Activated effector memory CD4-positive, alpha-beta T cell treated with anti-CD3 and anti-CD28 coated beads, Interleukin-2, amount 50 U/mL, for 16 hours (primary cell): ENCODE measurements around the gene ZBTB39.
A peak's percentile ranks its signal among the peaks of the same experiment; 100 is the strongest.
"Not testable (repeated sequence)": the region's sequence is repeated elsewhere in the genome, so short reads cannot be mapped to it uniquely, and the experiment has no call there.

Source experiments
- DNase-seq: peaks from one replicate; pipeline ENCODE4 v3.0.0-alpha.2; 2020

The ZBTB39 gene

DNA sequence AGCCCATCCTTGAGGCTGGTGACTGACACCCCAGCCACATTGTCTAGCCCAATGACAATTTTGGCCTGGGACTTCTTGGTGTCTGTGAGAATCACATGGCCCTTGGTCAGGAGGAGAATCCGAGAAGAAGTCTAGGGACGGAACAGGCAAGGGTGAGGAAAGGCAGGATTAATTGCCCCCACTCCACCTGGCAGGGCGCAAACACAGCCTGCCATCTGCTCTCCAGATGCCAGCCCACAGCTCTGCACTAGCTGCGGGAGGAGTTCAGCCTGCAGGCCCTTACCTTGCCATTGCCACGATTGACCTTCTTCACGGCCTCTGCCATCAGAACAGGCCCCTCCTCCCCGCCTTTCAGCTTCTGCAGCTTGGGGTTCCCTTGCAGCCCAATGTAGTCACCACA is 23.1 kb upstream of the ZBTB39 start:
- DNase-seq, result no peak

DNA sequence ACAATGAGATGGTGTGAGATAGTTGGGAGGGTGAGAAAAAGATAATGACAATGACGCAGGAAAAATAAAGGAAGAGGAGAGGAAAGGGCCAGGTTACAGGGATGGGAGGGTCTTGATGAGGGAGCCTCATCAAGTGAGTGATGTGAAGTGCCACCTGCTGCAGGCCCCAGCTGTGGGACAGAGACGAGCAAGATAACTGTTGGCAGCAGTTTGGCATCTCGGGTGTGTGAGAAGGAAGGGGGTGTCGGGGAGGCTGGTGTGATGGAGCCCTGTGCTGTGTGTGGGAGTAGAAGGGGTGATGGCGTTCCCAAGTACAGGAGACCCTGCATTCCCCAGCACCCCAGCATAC is 21.4 kb upstream of the ZBTB39 start:
- DNase-seq, result no peak

DNA sequence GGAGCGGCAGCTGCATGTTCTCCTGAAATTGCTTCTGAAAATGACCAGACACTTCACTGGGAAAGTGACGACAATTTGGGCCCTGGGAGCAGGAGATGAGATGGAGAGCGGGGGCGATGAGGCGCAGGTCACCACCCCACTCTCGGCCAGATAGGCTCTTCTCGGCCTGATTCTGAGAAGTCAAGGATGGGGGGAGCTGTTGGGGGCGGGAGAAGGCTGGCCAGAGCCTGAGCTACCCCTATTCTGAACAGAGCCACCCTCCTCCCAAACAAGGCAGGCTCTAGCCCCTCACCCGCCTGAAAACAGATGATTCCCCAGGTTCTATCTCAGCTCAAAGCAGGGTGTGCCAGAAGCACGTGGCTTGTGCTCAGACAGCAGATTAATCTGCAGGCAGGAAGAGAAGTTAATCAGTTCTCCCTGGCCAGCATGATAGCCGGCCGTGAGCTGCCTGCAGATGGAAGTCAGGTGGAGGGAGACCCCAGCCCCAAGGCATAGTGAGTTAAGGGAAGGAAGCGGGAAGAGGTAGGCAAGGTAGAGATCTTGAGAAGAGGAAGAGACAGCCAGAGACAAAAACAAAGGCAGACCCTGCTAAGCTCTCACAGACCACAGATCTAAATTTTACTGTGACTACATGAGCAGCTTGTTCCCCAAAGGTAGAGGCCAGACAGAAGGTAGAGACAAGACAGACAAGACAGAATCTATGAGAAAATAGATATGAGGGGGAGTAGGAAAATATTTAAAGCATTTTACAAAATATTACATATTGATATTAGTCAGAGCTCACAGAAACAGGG is 20.9 kb upstream of the ZBTB39 start:
- DNase-seq, result no peak

DNA sequence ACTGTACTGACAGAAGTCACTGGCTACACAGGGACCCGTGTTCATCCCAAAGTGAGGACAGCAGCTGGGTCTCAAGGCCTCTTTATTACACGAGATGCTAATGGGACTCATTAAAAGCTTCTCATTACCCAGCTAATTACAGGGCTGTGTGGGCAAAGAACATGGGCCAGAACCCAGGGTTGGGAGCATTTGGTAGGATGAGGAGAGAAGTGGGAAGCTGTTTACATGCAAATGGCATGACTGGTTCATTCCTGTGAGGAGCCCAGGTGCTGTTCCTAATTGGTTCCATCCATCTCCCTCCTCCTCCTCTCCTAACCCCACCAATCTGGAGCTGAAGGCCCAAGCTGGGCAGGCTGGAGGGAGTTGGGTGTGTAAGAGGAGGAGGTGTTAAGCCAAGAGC is 18.9 kb upstream of the ZBTB39 start:
- no peak for DNase-seq

DNA sequence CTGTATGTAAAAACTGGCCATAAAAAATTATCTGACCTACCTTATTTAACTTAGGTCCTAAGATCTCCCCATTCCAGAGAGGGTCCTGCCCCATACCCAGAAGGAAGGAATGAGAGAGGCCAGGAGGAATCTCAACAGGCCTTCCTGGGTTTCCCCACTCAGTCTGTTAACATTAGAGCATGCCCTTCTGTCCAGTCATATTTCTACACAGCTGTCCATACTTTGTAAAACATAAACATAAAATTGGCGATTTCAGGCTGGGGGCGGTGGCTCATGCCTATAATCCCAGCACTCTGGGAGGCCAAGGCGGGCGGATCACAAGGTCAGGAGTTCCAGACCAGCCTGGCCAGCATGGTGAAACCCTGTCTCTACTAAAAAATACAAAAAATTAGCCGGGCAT is 16.0 kb upstream of the ZBTB39 start:
- DNase-seq, result not testable (repeated sequence)

DNA sequence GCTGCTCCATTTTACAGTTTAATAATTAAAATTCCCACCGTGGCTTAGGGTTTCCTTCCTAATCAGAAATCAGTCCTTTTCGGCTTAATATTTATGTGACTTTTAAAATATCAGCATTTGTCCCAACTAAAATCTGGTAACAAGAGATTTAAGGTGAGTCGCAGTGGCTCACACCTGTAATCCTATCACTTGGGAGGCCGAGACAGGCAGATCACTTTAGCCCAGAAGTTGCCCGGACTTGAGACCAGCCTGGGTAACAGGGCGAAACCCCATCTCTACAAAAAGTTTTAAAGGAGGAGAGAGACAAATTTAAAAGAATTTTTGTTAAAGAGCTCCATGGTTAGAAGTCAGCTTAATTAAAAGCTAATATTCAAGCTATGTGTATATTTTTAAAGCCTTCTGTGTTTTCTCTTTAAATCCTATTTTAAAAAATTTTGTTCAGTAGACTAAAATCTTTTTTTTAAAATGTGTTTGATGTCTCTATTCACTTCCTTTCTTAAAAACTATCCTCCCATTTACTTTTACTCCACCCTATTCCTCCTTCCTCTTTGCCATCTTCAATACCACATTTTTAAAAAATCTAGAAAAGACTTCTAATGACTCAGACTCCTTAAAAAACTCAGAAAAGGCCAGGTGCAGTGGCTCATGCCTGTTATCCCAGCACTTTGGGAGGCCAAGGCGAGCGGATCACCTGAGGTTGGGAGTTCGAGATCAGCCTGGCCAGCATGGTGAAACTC is 13.8 kb upstream of the ZBTB39 start:
- DNase-seq, result no peak

DNA sequence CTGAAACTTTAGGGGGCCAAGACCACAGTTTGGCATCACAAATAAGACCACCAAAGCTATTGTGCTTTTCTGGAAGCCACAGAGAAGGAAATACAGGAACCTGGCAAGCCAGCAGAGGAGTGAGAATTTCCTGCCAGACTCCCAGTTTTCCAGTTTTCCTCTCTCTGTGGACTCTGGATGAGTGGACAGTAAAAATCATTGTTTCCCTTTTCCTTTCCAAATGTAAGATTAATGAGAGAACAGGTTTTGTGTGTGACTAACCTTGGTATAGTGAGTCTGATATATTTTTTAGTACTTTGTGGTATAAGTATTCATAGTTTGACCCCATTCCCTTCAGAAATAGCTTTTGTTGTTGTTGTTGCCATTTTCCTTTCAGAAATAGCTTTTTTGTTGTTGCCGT is 12.6 kb upstream of the ZBTB39 start:
- DNase-seq, result no peak

DNA sequence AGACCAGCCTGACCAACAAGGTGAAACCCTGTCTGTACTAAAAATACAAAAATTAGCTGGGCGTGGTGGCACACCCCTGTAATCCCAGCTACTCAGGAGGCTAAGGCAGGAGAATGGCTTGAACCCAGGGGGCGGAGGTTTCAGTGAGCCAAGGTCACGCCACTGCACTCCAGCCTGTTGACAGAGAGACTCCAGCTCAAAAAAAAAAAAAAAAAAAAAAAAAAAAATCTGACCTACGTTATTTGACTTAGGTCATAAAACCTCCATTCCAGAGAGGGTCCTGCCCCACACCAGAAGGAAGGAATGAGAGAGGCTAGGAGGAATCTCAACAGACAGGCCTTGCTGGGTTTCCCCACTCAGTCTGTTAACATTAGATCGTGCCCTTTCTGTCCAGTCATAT is 12.0 kb upstream of the ZBTB39 start:
- not testable (repeated sequence) for DNase-seq

DNA sequence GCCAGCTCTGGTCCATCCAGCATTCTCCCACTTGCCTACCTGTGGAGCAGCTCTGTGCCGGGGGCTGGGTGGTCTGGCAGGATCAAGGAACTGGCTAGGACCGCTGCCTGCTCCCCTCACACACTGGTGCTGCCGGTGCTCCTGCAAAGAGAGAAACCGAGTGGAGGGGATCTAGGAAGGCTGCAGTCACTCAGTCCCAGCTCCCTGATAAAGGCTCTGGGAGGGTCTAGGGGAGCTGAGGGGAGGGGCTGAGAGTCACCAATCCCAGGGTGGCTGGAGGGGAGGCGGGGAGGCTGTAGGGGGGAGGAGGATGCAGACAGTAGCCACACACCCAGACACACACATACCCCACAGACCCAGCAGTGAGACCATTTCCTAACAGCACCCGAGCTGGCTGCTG is 10.0 kb upstream of the ZBTB39 start, which contains the start of gene TAC3:
Gene TAC3, minus strand, starts transcription at position 182 of the 400 bp plus-strand sequence. CDS start 732 bp downstream, outside the sequence.
- no peak for DNase-seq

DNA sequence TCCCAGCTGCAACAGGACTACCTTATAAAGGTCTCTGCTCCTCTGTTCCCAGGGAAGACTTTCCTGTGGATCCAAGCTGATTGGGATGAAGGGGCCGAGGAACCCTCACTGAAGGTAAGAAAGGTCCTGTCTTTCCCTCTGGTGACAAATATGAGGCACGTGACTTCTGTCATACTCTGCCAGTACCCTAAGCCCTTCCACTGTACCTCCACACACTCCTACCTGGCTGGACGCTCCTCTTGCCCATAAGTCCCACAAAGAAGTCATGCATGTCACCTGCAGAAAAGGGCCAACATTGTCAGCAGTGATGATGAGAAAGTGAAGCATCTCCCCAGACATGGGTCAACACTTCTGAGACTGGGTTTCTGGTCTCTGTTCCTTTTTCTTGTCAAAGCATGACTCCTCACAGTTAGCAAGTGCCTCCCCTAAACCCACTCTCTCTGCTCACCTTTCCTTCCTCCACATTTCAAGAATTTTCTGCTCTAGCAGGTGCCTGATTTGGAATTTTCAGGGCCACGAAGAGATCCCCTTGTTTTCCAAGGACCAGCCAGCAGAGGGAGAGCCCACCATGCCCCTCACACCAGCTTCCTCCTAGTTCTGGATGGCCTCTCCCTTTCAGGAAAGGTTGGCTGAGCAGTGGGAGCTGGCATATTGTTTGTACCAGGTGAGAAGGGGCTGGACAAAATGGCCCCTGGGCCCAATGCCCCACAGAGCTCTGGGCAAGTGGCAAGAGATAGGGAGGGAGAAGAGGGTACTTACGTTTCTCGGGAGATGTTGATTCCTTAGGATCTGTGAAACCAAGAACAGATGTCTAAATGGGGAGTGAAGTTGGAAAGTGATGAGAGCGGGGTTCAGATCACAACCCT is 6.5 kb upstream of the ZBTB39 start:
- no peak for DNase-seq

DNA sequence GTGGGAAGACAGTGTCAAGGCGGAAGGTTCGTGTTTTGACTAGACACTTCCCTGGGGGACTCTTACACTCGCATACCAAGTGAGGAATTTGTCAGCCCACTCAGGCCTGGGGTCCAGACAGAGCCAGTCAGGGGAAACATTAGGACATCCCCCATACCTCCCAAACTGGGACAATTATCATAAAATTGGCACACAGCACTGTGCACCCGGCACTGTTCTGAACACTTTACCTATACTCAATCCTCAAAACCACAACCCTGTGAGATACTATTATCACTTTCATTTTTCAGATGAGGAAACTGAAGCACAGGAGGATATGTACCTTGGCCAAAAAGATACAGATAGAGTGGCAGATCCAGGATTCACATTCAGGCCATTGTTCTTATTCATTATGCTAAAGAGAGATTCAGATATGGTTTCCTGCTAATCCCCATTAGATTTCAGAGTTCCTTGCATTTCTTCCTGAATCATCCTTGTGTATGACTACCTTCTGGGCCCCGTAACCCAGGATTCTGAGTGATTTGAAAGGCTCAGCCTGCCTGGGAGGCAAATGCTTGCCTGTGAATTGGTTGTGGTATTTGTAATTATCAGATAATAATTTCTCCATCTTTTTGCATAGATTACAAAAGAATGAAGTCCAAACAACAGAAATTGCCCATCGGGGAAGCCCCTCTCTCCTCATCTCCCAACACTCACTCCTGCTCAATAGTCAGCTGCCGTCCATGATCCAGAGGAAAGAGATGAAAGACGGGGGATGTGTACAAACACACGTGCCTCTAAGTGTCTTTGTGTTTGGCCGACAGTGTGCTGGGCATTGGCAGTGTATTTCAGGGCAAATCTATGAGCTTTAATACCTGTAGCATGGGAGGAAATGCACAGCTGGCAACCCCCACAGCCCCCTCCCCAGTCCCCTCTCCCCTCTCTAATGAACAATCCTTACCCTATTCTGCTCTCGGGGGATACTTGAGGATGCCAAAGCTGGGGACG is 5.4 kb upstream of the ZBTB39 start:
- no peak for DNase-seq

DNA sequence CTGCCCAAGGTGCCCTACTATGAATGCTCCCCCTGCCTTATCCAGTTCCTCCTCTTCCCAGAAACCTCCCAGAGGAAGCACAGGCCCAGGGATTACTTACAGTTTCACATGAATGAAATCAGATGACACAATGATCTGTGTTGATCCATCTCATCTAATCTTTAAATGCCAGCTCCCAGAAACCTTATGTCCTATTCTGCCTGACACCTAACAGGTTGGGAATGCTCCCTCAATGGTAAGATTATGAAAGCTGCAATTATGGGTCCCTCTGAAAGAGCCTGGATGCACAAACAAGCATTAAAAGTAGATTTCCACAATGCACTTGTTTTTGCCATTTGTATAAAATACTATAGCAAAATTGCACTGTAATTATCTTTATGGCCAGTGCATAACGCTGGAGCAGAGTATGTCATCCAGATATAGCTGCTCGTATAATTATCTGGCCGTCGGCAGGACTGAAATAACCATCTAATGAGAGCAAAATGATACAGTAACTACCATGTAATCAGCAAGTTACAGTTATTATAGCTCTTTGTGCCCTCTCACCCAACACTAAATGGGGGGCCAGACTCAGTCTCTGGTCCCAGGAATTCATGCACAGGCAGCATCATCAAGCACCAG is 4.4 kb upstream of the ZBTB39 start:
- DNase-seq, result no peak

DNA sequence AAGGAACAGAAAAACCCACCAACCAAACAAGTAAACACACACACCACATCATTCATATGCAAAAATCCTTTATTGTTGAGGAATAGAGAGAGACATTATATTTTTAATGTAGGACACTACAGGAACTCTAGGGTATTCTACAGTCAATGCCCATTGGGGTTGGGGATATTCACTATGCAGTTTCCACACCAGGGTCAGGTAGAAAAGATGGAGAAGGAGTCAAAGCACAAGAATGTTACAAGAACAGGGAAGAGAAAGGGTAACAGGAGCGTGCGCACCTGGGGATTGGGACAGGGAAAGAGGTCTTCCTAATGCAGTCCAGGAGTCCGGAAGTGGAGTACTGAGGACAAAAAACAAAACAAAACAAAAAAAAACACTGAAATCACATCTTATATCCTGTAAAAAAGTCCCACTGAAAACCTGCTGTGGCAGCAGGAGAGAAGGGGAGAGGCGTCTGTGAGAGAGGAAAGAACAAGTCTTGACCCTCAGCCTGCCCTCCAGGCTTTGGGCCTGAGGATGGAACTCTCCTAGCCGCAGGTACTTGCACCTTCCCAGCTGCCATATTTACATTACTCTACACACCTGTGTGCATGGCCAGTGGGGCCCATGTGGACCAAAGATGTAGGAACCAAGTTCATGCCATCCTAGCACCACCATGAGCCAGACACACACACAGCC is 3.7 kb upstream of the ZBTB39 start:
- no peak for DNase-seq

DNA sequence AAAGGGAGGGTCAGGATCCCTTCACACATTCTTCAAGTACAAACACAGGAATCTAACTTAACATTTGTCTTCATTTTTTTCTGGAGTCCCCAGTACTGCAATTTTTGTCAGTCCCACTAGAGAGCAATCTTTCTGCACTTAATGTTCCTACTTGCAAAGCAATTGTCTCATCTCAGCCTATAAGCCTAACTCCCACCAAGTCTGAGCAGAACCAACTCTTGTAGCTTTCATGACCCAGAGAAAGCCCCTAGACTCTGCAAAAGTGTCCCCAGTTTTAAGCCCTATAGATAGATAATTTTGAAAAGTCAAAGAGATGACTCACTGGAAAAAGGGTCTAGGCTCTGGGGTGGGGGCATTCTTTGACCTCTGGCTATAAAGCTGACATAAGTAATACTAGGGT is 1.8 kb upstream of the ZBTB39 start:
- no peak for DNase-seq

DNA sequence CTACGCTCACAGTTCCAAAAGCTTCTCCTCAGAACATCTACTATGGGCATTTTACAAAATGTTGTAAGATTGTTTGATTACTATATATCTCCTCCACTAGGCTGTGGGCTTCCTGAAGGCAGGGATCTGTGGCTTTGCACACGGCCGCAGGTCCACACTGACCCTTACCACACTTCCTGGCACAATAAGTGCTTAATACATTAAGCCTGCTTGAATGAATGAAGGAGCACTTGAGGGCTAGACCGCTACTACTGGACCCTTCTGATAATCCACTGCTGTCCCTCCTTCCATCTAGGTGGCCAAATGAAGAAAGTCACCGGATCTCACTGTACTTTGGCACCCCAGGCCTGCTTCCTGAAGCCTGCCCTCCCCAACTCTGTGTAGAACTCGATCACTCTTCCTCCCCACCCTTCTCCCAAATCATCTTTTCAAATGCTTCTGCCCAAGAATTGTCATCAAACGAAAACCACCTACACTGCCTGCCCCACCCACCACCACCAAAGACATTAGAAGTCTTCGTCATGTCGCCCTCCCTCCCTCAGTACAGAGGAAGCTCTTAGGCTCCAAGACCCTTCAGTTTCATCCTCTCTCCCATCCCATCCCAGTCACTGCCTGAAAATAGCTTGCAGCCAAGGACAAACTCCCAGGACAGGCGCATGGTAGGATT is 596 bp upstream of the ZBTB39 start:
- DNase-seq, result no peak

DNA sequence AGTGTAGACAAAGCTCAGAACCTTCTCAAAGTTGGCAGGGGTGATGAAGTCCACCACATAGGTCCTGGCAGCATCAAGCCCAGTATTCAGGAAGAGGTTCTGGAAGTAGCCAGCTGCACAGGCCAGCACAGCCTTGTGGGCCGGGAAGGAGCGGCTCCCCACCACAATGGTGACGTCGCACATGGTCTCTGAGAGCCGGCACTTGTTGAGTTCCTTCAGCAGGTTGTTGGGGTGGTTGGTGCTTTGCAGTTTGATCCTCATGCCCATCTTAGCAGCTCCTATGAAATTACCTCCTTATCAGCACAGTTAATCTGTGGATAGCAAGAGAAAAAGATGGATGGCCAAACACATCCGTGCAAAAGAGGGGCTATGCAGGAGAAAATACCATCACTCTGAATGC is 1.7 kb downstream of the ZBTB39 start:
- DNase-seq, result no peak

DNA sequence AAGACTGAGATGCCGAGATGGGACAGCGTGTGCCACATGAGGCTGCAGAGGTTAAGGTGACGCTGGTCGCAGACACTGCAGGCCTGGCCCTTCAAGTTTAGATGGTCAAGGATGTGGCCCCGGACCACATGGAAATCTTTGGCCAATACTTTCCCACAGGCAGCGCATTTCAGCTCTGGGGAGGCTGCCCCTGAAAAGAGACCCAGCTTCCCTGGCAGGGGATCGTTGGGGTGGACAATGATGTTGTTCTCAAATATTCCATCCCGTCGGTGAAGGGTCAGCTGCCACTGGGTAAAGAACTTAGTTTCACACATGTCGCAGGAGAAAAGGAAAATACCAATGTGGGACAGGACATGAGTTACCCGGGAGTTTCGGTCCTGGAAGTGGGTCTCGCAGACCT is 3.0 kb downstream of the ZBTB39 start:
- DNase-seq, result no peak

DNA sequence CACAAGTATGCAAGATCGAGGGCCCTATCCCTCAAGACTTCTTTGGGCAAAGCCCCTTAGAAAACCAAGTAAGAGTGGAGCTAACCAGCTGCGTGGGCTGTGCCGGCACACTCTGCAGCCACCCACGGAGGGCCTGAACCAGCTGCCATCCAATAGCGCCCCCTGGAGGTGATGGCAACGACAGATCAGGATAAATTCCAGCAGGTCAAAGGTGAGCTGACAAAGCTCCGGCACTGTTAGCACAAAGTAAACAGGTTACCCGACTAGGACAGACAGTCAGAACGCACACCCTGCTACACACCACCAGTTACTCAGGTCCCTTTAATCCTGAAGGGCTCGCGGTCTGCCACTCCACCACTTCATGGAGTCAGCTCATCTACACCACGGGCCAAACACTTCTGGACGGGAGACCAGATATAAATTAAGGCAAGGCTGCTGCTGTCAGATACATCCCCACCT is 4.9 kb downstream of the ZBTB39 start:
- peak; percentile 91 for DNase-seq

DNA sequence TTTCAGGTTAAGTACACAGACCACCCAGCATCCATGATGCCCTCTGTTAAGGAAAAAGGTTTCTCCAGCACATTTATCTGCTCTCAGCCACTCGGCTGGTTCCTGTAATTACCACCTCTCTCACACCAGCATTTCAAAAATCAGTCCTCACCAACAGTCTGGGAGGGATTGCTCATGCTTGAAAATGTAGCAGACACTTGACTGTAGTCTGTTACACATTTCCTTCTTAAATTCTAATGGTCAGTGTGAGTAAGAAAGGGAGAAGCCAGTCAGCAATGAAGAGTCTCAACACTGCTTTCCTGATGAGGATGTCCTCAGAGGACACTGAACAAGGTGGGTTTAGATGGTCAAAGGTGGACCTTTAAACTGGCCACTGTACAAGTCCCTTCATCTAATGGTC is 6.0 kb downstream of the ZBTB39 start:
- DNase-seq, result no peak

DNA sequence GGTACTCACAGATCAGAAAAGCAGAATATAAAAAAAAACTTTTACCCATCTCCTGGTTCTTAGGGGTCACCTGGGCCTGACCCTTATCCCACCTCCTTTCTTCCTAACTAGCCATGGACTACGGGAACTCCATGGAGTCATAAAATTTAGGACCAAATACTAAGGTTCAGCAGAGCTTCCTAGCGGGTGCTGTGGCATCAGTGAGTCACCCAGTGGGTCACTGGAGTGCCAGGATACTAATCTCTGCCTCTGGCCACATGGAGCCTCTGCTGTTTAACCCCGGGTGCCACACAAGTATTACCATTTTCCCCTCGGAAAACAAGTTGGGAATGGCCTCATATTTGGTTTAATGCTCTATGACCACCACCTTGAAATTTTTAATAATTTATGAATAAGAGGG is 6.9 kb downstream of the ZBTB39 start:
- no peak for DNase-seq

DNA sequence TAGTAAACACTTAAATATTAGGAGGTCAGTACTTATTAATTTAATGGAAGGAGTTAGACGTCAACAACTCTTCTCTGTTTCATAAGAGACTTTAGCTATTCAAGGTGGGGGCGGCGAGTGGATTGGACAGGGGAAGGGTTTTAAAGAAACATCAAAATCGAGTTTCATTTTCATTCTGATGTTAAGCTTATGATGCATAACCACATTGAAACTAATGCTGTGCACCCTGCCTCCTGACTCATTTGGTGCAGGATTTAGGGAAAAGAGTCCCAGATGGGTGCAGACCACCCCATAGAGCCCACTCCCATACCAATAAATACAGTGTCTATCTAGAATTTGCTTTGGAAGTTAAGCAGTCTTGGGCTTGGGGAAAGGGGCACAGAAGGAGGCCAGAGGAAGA is 7.4 kb downstream of the ZBTB39 start:
- peak; percentile 75 for DNase-seq
